HG03520 (cell line): ENCODE data around the gene SPON1.

Experiments used
- ATAC-seq: cut with Tn5 transposase; IDR thresholded peaks from one replicate; pipeline ENCODE4 v1.9.1; 2021; ENCODE audit warnings: mild to moderate bottlenecking, moderate library complexity; ENCODE audit not compliant: unreplicated experiment

Gene SPON1

DNA sequence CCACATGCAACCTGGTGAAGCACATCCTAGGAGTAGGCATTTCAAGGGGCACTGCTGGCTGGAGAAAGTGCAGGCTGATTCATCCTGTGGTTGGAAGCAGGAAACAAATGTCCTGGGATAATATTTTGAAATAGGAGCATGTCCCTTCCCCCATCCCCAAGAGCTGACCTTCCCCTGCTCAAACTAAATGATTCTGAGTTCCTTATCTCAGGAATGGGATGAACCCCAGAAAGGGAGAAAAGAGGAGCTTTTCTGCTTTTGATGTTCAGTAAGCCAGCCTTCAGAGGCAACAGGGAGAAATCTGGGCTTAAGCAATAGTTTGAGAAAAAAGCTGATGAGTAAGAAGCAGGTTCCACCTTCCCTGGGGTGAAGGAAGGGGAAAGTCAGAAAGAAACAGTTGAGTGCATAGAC is 19.5 kb upstream of the SPON1 start:
- ATAC-seq = no peak

- no peak for ATAC-seq
Observed at GRCh38 chr11:13944016-13944415, 18.5 kb upstream of the SPON1 start.

DNA sequence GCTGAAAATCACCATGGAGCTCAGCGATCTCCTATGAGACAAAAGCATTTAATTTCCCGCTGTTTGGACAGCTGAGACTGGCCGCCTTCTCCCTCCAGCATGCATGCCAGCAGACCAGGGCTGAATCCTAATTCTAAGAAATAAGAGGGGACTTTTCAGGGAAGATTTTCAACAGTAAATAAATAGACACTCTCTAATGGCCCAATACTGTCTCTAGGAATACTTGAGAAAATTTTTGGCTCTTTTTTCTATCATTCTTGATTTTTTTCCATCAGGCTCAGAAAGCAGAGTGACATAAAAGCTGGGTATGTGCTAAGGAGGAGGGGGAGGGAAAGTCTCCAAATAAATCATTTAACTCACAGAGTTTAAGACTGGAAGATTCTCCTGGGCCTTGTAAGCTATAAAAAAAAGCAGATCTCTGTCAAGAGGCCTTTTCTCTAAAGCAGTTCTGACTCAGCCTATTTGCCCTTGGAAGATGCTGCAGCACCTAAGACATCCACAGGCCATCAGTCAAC is 17.6 kb upstream of the SPON1 start:
- no peak for ATAC-seq

- no peak for ATAC-seq
Observed at GRCh38 chr11:13947379-13947778, 15.1 kb upstream of the SPON1 start.

DNA sequence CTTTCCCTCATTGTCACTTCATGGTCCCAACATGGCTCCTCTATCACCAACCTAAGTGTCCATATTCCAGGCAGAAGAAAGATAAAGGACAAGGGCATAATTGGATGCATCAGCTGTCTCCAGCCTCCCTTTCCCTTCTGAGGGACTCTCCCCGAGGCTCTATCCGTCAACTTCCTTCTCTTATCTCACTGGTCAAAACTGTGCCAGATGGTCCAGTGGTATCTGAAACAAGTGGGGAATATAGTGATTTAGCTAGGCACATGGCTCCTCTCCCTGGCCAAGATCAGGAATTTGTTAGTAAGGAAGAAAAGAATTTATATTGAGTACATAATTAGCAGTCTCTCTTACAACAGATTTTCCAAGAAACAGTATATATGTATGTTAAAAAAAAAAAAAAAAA is 12.6 kb upstream of the SPON1 start:
- no peak for ATAC-seq

- no peak for ATAC-seq
Observed at GRCh38 chr11:13952221-13952620, 10.3 kb upstream of the SPON1 start.

DNA sequence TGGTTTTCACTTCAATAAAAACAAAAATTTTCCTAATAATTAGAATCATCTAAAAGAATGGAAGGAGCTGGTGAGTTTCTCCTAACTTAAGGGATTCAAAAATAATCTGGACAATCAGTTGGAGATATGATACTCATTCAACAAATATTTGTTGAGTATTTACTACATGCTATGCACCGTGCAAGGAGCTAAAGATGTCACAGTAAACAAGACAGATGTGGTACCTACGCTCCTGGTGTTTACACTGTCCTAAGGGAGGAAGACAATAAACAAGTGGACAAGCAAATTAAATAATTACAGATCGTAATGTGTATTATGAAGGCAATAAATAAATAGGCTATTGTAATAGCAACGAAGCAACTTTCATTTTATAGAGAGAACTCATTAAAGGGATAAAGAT is 9.9 kb upstream of the SPON1 start:
- no peak for ATAC-seq

GRCh38 chr11:13954591-13954990 is 7.9 kb upstream of the SPON1 start:
- no peak for ATAC-seq

DNA sequence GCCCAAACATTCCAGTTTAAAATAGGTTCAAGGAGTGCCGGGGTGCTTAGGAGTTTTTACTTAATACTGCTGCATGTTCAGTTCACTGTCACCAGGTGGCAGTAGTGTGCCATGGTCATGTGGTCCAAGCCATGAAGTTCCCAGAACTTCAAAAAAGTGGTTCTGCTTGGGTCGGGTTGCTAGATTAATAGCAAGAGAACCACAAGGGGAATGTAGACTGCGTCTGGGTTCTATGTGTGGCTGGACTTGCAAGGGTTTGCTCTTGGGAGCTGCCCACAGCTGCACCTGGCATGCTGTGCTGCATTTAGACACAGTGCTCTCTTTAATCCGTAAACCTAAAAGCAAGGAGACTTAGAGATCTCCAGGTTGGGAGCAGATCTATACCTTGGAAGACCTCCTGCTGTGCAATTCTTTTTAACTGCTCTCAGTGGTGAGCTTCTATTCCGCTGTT is 6.5 kb upstream of the SPON1 start:
- ATAC-seq = no peak

DNA sequence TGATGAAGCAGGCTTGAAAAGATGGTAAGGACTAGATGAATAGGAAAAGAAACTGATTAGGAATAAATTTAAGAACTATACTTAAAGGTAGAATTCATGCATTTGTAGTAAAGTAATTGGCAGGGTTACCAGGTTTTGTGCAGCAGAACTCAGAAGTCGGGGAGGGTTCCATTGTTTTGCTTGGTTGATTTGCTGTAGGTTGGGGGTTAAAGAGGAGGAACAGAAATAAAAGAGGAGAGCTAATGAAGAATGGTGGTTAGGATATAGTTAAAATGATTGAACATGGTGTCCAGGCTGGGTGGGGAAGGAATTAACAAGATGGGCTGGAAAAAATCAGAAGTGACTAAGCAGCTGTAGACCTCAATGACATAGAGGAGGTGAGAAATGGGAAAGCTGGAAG is 5.5 kb upstream of the SPON1 start:
- ATAC-seq = no peak

- ATAC-seq = no peak
Observed at GRCh38 chr11:13958641-13959400, 3.7 kb upstream of the SPON1 start.

- ATAC-seq = no peak
Observed at GRCh38 chr11:13962198-13962561, 343 bp upstream of the SPON1 start.

DNA sequence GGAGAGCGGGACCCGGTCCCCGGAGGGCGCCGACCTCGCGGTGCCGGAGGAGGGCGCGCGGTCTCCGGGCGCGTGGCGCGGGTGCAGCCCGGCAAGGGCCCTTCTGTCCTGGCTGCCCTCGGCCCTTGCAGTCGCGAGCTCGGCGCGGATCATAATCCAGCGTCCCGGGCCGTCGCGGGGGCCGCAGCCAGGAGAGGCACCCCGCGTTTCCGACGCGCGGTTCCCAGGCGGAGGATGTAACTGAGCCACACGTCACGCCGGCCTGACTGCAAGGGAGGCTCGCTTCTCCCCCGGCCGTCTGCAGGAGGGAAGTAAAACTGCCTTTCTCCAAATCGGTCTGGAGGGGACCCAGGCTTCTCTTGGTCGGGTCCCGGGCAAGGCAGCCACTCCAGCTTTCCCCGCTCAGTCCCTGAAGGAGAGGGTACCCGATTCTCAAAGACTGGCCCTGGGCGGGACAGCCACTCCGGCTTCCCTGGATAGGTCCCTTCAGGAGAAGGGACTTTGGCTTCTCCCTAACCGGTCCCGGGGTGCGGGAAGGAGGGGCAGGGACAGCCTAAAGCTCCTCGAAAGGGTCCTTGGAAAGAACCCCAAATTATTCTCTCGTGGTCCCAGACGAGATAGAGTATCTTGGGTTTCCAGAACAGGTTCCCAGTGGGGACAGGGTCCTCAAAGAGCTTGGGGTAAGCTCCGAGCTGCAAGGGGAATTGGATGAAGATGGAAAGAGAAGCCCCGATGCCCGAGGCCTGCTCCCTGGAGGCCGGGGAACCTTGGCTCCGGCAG is 836 bp downstream of the SPON1 start:
- ATAC-seq = no peak

DNA sequence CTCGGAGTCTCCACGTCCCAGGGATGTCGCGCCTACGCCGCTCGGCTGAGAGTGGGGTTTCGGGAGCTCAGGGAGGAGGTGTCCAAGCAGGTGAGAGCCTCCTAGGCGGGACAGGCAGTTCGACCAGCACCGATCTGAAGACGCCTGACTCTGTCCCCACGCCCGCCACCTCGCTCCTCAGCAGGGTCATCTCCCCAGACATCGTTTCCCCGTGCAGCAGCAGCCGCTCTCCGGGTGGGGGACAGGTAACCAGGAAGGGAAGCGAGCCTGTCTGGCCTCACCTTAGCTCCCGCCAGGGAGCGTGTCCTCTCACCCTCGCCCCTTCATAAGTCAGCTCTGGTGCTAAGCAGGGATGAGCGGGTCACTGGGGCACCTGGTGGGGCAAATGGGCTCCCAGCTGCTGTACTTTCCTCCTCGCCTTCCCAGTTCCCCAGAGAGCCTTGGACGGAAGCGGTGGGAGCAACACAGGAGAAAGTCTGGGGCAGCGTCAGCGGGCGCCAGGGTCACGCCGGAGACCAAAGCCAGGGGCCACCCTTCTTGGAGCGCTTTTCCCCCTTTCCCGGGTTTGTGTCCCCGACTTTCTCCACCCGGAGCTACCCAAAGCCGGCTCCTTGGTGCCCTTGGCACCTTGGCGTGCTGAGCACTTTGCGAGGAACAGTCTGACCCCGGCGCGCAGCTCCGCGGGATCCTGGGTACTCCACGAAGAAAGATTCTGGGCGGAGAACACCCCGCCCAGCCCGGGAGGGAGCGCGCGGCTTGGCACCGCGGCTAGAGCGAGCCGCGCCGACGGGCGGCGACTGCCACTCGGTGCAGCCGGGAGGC is 1.6 kb downstream of the SPON1 start:
- no peak for ATAC-seq

- ATAC-seq = no peak
Observed at GRCh38 chr11:13964771-13965074, 2.2 kb downstream of the SPON1 start.

GRCh38 chr11:13965337-13965736 is 2.8 kb downstream of the SPON1 start:
- ATAC-seq = no peak

DNA sequence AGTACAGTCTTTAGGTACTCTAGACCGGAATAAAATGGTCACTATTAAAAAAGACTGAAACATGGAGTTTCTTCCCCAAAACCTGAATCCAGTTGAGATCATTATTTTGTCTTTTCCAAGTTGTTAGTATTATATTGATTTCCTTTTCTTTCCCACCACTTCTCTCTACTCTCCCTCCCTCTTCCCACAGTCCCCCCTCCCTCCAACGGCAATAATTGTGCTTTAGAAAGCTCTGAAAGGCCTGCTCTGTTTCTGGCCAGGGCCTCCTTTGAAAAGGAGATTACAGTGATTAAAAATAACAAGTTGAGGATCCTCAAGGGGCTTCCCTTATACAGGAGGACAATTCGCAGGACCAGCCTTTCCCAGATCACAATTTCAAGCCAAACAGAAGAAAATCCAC is 3.5 kb downstream of the SPON1 start:
- ATAC-seq = no peak

DNA sequence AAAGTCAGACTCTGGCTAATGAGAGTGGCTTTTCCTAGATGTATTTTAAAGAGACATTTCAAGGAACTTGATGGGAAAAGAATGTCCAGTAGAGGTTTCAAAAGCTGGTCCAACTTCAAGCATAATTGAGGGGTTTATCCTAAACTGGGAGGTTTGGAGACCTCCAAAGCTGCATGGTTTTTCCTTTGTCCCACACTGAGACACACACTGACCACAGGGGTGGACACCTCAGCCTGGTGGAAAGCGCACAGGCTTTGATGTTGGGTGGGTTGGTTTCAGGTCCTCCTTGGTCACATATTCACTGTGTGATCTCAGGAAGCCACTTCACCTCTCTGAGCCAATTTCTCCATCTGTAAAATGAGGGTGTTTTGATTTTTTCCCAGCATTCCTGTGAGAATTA is 4.0 kb downstream of the SPON1 start:
- ATAC-seq = no peak

DNA sequence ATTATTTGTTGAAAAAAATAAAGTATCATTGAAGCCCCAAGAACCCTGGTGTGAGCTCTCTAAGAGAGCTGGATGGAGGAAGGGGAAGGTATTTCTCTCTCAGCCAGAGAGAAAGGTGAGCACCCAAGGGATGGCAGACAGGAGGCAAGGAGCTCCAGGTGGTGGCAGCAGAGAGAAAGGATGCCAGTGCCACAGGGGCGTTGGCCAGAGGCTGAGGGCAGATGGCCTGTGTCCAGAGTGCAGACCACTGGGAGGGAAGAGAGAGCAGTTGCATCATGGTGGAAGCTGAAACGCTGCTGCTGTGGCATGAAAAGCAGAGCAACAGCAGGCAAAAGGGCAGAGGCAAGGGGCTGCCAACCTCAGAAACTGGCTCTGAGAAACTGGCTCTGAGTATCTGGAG is 8.5 kb downstream of the SPON1 start:
- ATAC-seq = no peak

DNA sequence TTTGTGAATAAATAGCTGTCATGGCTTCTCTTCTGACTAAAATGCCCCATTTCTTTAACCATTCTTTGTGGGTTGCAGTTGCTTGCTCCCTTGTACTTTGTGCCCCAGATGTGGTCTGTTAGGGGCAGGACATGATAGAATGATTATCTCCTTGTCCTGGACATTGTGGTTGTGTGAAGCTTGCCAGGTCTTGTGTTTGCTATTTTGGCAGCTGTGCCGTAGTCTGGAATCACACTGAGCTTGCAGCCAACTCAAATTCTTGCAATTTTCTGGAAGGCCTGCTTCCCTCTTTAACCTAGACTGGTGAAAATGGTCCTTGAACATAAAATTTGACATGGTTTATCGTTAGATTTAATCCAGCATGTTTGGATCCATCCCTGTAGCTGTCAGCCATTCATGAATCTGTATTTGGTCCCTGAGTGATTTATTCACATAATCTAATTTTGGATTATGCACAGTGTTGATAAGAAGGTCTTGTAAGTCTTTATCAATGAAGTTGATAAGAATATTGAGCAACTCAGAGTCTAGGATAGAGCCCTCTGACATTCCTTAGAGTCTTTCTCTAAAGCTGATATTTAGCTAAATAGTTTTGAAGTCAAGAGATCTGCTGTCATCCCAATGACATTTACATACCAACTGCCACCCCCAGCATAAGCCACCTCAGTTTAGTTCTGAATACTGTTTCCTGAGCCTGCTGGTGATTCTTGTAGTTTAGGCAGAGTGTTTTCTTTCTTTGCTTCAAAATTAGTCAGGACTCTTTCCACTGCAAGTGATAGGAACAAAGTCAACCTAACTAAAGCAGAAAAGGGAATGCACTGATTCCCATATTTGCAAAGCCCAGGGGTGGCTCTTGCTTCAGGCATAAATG is 9.8 kb downstream of the SPON1 start:
- ATAC-seq = no peak

DNA sequence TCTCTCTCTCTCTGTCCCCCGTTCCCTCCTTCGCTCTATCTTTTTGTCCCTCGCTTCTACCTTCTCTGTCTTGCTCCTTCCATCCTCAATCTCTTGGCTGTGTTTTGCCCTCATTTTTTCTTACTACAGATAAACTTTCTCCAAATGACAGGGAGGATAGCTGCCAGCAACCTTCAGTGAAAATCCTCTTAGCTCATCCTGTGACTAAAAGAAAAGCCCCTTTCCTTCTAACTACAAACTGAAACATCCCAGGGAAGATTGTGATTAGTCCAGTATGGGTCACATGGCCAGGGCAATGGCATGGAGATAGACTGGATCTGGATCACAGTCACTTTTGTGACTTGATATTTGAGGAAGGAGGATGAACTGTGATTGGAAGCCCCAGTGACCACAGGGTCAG is 10.4 kb downstream of the SPON1 start:
- ATAC-seq = no peak
